Prostate gland (tissue), 2 donors: ENCODE measurements around the gene PIK3CG. TPM values are rescaled to one million over a fixed set of nuclear protein-coding genes. Genes with fewer than 3 reads are reported as not detected.
"Not testable (repeated sequence)": the region's sequence is repeated elsewhere in the genome, so short reads cannot be mapped to it uniquely, and the experiment has no call there.

Experiments
- DNase-seq: peaks from one replicate; pipeline ENCODE4 v3.0.0-alpha.2; 2019; ENCODE audit warnings: low spot score
- H3K27ac ChIP-seq, 2 donors: fragments of 200-600 bp; sonication (generic); 2 replicates each; pipeline ENCODE4 v1.5.1; 2017 to 2019
- H3K27me3 ChIP-seq: fragments of 200-600 bp; sonication (generic); replicated peaks from 2 replicates; pipeline ENCODE4 v1.5.1; 2019; ENCODE audit not compliant: insufficient read depth
- H3K36me3 ChIP-seq, 2 donors: fragments of 200-600 bp; sonication (generic); 1 replicate in 1 of 2; 2 replicates in 1 of 2; pipeline versions ENCODE4 v1.5.1 to v1.8.1; 2017 to 2019
- H3K4me1 ChIP-seq: fragments of 200-600 bp; sonication (generic); replicated peaks from 2 replicates; pipeline ENCODE4 v1.5.1; 2019
- H3K4me3 ChIP-seq, 2 donors: fragments of 200-600 bp; sonication (generic); 2 replicates each; pipeline ENCODE4 v1.5.1; 2017 to 2019
- H3K9me3 ChIP-seq: fragments of 200-600 bp; sonication (generic); 2 replicates; pipeline ENCODE4 v1.5.1; 2017
- CTCF ChIP-seq, 4 experiments: fragments of 200-600 bp in 2 of 4; fragments of 450-650 bp in 2 of 4; sonication (generic) in 2 of 4; IDR thresholded peaks; 1 replicate in 3 of 4; 2 replicates in 1 of 4; pipeline ENCODE4 v1.5.1; 2016 to 2019; ENCODE audit warnings: antibody characterized with exemption in 4 of 4, mild to moderate bottlenecking in 2 of 4, moderate library complexity in 2 of 4
- POLR2A ChIP-seq: fragments of 450-650 bp; IDR thresholded peaks from one replicate; pipeline ENCODE4 v1.6.1; 2016; ENCODE audit warnings: antibody characterized with exemption, mild to moderate bottlenecking
- POLR2AphosphoS5 ChIP-seq: sonication (generic); formaldehyde crosslinking; IDR thresholded peaks from one replicate; pipeline ENCODE4 v1.6.1; 2017; ENCODE audit warnings: antibody characterized with exemption
- WGBS: methylation state at CpG from one replicate; pipeline ENCODE4 v1.1.5; 2018; 5-methylcytosine and 5-hydroxymethylcytosine counted together
- intact Hi-C: fragments of 100-400 bp; cut with DNase I; formaldehyde crosslinking; loops from one replicate; pipeline ENCODE4 v1.14.2; 2022
- total RNA-seq, 2 donors: library from RNA; depleted of rRNA; stranded (reverse); fragments of >200 nt; gene quantifications; one replicate each; pipeline ENCODE4 v1.1.0, GENCODE V29; 2016

PIK3CG gene
- total RNA-seq, 2 donors from 2014 or later, result 0.87 to 5.1 TPM

DNA sequence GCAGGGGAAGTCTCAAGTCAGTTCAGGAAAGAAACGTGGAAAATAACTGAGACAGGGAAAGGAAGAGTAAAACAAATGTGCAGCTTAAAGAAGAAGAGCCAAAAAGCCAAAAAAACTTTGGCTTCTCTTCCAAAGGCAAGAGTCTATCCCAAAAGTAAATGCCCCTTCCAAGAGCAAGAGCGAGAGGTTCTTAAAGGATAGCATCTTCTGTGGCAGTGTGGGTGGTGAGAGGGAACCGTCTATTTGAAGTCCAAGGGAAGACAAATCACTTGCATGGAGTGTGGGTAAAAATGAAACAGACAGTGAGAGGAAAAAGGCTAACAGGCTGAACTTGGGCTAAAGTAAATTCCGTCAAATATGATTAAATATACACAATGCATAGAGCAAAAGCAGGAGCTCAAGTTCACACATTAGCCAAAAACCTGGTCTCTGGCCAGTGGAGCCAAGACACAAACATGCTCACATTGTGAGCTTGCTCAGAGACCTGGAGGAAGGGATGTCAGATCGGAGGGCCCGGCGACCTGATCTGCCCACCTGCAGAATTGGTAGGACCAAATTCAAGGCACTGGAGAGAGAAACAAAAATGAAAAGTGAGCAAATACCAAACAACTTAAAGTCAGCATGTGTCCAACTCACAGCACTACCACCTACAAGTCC is 87.0 kb downstream of the PIK3CG start:
- intact Hi-C loops, result no loop called here
- DNase-seq, result no peak
- 85% methylated on average over 7 of the region's 7 CpGs for WGBS
- Histone ChIP-seq H3K27me3 (no peaks in the 10 kb centered on the region), H3K27ac (no peak overlapping the region), H3K9me3 (no peaks in the 10 kb centered on the region), H3K36me3 (no peaks in the 10 kb centered on the region), H3K4me3 (no peak overlapping the region), H3K4me1 (no peaks in the 10 kb centered on the region)
- TF ChIP-seq POLR2AphosphoS5, result no peak

DNA sequence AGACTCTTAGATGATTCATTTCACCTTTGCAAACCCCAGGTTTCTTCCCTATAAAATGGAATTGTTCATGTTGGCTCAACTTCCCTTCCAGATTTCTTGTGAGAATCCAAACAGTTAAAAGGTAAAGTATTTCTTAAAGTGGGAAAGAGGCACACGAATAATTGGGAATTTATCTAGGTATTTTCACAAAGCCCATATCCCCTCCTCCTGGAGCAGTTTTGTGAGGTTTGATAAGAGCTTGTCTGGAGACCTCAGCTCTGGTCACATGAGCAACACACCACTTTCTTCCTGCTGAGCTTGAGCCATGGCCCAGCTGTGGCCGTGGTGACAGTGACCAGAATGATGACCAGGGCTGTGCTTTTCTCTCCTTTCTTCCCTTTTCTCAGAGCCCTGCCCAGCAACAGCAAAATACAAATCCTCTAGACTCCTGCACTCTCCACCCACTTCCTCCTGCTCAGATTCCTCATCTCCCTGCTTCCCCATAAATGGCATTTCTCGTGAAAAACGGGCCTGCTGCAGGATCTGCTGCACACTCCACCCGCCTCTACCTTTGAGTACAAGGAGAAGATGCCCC is 87.7 kb downstream of the PIK3CG start:
- no peak overlapping the region for H3K27ac ChIP-seq
- H3K27me3 ChIP-seq, result no peaks in the 10 kb centered on the region
- DNase-seq, result no peak

DNA sequence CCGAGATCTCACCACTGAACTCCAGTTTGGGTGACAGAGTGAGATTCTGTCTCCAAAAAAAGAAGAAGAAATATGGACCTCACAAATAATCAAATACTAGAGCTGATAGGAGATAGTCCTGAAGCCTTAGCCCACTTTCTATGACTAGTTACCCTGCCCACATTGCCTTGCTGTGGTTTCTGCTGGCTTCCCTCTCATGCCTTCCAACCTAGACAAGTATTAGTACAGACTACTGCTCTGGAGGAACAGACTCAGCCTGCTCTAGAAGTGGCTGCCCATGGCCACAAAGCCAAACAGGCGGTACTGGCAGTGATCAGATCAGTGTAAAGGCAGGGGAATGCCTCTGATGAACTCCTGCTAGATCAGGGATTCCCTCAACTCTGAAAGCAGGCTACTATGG is 89.8 kb downstream of the PIK3CG start:
- WGBS, result 87% methylated on average over 2 of the region's 2 CpGs
- intact Hi-C loops, result no loop called here
- no peak overlapping the region for H3K4me3 ChIP-seq
- H3K27ac ChIP-seq, result no peak overlapping the region
- no peak for DNase-seq
- H3K4me1 ChIP-seq, result no peaks in the 10 kb centered on the region
- H3K27me3 ChIP-seq, result no peaks in the 10 kb centered on the region
- TF ChIP-seq POLR2AphosphoS5 (no peak), POLR2A (no peak), CTCF (IDR thresholded peaks at IDR 0.05) (no peak)
- H3K9me3 ChIP-seq, result no peaks in the 10 kb centered on the region
- H3K36me3 ChIP-seq, result no peaks in the 10 kb centered on the region

More for the DNA sequence above, 87.7 kb downstream of the PIK3CG start:
- Histone ChIP-seq H3K4me1 (no peaks in the 10 kb centered on the region), H3K9me3 (no peaks in the 10 kb centered on the region), H3K36me3 (no peaks in the 10 kb centered on the region), H3K4me3 (no peak overlapping the region)
- WGBS, result 40% methylated on average over 5 of the region's 5 CpGs
- intact Hi-C loops, result no loop called here
- TF ChIP-seq POLR2AphosphoS5 (no peak), POLR2A (no peak), CTCF (IDR thresholded peaks at IDR 0.05) (no peak)

DNA sequence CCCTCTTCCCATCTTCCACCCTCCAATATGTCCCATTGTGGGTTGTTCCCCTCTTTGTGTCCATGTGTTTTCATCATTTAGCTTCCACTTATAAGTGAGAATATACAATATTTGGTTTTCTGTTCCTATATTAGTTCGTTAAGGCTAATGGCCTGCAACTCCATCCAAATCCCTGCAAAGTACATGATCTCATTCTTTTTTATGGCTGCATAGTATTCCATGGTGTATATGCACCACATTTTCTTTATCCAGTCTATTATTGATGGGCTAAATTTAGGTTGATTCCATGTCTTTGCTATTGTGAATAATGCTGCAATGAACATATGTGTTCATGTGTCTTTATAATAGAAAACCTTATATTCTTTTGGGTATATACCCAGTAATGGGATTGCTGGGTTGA is 90.8 kb downstream of the PIK3CG start:
- H3K27me3 ChIP-seq, H3K27ac ChIP-seq, DNase-seq, H3K9me3 ChIP-seq, intact Hi-C loops, H3K4me3 ChIP-seq, H3K4me1 ChIP-seq, H3K36me3 ChIP-seq: not testable (repeated sequence)
- 86% methylated on average over 1 of the region's 1 CpG for WGBS

Other genes starting within 250 kb of the PIK3CG start
- gene CCDC71L, start 204.1 kb upstream of the PIK3CG start, total RNA-seq, result 10 to 100 TPM; 10.1 to 24.2 TPM
- gene PRKAR2B, start 179.4 kb downstream of the PIK3CG start, total RNA-seq, result 10 to 100 TPM; 12.4 to 65.7 TPM